ENCODE data around the gene GREB1L. TPM values are rescaled to one million over a fixed set of nuclear protein-coding genes. Genes with fewer than 3 reads are reported as not detected.
"Not testable (repeated sequence)": the region's sequence is repeated elsewhere in the genome, so short reads cannot be mapped to it uniquely, and the experiment has no call there.

The GREB1L gene
- polyA plus RNA-seq, 10 donors: 3.8 to 17.5 (median 7.2) TPM

- DNase-seq: no peak
Observed at GRCh38 chr18:21262979-21263378, 20.9 kb downstream of the GREB1L start.

- no peak for DNase-seq
Observed at GRCh38 chr18:21264651-21265050, 22.6 kb downstream of the GREB1L start.

DNA sequence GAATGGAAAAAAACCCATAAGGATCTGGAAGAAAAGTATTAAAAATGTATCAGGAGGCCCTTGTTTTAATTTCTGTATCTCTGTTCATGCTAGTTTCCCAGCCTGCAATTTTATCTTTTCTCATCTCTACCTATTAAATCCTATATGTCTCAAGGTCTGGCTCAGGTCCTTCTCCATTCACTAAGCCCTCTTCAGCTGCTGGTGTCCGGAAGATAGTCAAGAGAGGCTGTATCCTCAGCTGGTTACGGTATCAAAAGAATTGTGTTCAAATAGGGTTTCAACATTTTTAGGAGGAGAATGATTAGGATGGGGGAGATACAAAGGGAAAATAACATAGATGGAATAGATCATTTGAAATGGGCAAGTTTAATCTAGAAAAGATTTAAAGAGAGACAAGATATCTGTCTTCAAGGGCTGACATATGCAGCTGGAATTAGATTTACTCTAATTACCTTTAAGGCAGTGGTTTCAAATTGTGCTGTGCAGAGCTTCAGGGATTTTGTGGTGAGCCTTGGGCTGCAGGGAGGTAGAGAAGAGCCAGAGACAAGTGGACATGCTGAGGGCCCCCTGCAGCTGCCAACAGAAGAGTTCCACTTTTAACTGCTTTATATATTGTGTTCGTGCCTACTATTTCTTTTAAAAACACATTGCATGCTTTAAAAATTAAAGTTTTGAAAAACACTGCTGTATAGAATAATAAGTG lies 24.1 kb downstream of the GREB1L start:
- DNase-seq: no peak

GRCh38 chr18:21267400-21267799 lies 25.4 kb downstream of the GREB1L start:
- DNase-seq: no peak

DNA sequence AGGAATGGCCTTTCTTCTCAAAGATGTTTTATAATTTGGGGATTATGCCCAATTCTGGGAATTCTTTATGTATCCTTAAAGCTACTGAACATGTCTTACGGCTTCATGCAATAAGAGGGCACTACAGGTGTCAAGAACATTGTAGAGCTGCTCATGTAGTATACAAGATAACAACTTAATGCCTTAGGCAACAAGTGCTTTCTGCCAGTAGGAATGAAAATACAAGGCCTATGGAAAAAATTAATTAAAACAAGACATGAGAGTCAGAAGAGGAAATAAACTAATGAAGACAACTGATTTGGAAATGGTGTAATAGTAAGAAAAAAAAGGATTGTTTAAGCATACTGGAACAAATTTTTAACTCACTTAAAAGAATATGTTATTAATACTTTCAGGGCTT lies 27.3 kb downstream of the GREB1L start:
- DNase-seq: no peak

DNA sequence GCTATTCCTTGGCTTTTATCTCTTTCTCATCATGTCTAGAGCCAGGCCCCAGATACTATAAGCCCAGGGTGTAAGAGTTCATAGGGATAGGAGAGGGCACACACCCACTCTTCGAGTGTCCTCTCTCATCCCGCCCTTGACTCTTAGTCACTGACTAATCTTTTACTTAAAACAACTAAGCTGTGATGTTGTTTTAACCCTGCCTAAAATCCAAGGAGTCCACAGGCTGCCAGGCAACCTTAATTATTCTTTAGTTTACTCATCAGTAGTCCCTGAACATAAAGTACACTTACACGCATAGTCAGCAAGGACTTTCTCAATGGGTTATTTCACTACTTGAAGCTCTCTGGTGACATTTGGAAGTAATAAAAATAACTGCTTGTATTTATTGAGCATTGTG lies 28.4 kb downstream of the GREB1L start:
- DNase-seq: no peak

DNA sequence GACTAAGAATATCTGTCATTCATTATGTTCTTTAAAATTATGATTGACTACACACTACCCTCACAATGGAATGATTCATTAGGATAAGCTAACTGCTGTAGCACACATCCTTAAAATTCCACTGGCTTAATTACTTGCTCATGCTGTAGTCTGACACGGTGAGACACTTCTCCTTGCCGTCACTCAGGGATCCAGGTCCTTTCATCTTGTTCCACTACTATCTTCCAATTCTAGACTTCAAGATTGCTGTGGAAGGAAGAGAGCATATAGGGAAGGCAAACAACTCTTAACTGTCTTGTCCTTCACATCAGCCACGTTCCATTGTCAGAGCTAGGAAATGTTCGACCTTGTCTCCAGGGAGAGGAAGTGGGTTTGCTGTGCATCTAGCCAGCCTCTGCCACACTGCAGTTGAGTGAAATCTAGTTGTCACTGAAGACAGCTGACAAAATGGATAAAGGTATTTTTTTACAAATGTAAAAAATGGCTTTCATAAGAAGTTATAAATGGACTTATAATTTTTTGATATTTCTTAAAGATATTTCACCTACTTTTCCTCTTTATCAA lies 30.1 kb downstream of the GREB1L start:
- DNase-seq: no peak

DNA sequence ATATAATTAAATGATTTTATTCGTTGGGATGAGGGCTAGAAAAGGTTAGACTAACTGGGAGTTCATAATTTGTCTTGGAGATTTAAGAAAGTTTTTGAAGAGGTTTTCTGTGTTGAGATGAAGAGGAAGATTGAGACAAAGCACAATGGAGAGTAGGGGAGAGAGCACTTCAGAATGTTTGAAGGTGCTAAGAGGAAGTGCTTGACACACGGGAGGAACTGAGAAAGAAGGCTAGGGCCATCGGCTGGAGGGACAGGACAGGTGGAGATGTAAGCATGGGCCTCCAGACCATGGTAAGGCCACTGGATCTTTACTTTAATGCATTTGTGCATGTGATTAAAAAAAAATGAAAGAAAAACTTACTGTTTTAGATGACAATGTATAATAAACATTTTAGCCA lies 31.5 kb downstream of the GREB1L start:
- no peak for DNase-seq

GRCh38 chr18:21275645-21276044 lies 33.6 kb downstream of the GREB1L start:
- DNase-seq: no peak

DNA sequence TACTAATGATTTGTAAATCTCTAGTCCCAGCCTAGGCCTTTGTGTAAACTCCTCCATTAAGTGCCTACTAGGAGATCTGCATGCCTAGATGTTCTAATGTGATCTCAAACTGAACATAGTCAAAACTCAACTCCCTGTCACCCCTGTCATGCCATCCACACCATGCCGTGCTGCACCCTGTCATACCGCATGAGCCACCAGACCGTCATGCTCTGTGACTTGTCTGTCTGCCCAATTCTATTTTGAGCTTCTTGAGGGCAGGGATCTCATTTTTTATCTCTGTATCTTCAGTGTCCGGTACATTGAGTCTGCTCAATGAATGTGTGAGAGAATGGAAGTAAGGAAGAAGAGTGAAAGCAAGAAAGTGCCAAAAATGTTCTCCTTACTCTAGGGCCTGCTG lies 35.5 kb downstream of the GREB1L start:
- DNase-seq: no peak

DNA sequence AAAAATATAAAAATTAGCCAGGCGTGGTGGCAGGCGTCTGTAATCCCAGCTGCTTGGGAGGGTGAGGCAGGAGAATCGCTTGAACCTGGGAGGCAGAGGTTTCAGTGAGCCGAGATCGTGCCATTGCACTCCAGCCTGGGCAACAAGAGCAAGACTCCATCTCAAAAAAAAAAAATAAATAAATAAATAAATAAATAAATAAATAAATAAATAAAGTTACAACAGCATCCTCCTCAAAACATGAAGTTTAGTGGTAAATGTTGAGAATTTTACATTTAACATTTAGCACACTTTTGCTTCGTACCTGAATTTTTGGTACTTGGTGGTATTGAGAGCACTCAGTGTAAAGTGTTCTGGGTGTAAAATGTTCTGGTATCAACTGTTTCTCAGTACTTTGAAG lies 36.2 kb downstream of the GREB1L start:
- DNase-seq: not testable (repeated sequence)

GRCh38 chr18:21281603-21282002 lies 39.6 kb downstream of the GREB1L start:
- DNase-seq: no peak

DNA sequence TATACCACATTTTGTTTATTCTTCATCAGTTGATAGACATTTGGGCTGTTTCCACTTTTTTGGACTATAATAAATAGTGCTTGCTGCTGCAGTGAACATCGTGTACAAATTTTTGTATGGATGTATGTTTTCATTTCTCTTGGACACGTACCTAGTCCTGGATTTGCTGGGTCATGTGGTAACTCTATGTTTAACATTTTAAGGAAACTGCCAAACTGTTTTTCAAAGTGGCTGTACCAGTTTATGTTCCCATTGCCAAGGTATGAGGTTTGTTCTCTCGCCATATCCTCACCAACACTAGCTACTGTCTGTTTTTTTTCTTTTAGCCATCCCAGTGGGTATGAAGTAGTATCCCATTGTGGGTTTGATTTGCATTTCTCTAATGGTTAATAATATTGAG lies 42.5 kb downstream of the GREB1L start:
- DNase-seq: no peak

GRCh38 chr18:21289827-21290226 lies 47.8 kb downstream of the GREB1L start:
- DNase-seq: no peak

GRCh38 chr18:21291106-21291505 lies 49.1 kb downstream of the GREB1L start:
- no peak for DNase-seq

- DNase-seq: no peak
Observed at GRCh38 chr18:21293479-21293878, 51.4 kb downstream of the GREB1L start.

- no peak for DNase-seq
Observed at GRCh38 chr18:21295101-21295500, 53.1 kb downstream of the GREB1L start.

- DNase-seq: no peak
Observed at GRCh38 chr18:21296045-21296444, 54.0 kb downstream of the GREB1L start.

- no peak for DNase-seq
Observed at GRCh38 chr18:21298351-21298750, 56.3 kb downstream of the GREB1L start.

DNA sequence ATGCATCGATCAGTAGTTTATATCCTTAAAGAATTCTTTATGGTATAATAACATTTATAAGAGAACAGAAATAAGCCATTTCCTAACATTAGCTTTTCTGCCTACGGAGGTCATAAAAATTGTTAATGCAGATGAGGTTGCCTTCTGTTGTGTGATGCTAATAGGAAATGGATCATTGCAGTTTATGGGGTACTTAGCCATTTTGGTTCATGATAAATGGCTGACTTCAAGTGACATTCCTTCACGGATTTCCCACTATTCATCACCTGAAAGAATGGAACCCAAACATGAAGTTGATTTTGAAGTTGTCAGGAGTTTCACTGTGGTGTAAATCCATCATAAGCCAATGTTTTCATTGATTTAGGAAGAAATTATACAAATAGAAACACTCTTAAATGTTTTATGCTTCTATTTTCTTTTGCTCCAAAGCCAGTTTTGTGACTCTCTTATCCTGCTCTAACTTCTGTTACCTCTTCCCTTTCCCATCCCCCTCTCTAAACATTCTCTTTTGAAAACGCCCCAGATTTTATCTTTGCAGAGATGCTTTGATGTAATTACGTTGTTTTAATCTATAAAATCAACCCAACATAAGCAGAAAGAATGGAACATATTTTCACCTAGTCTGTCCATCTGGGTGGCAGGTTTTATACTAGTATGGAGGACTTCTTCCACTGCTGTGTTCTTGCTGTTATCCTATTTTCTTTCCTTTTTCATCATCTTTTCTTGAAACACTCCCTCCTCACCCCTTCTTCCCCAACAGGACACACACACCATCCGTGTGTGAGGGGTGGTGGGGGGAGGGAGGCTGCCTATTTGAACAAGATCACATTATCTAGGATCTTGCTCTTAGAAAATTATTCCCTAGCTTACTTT lies 58.2 kb downstream of the GREB1L start:
- DNase-seq: no peak

GRCh38 chr18:21300908-21301200 lies 58.8 kb downstream of the GREB1L start:
- no peak for DNase-seq

DNA sequence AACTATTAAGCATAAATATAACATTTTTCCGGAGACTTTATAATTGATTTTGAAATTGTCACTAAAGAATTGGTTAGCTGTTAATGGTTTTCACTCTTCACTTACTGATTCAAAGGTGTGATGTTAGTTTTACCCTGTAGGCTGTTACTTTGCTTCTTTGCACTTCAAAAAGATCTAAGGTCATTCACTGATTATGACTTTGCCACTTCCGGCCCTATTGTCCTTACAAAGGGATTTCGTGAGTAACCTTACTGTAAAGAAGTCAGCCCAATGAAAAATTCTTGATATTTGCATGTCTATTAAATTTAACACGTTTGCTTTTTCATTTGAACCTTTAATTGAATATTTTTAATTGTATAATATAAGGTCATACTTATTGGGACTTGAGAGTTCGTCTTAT lies 61.4 kb downstream of the GREB1L start:
- no peak for DNase-seq

GRCh38 chr18:21303895-21304294 lies 61.9 kb downstream of the GREB1L start:
- DNase-seq: no peak
